SU-DHL-6 (cell line): ENCODE measurements around the gene SELENOS.

Source experiments
- EZH2phosphoT487 ChIP-seq: fragments of 200-600 bp; sonication (generic), shearing (Covaris generic); conservative IDR thresholded peaks from 2 replicates; pipeline ENCODE4 v1.6.1; 2018; ENCODE audit warnings: mild to moderate bottlenecking, antibody characterized with exemption, low read length, moderate library complexity, mixed read lengths
- TF ChIP-seq, protein P1 (sequence below): fragments of 200-600 bp; sonication (generic); IDR thresholded peaks from one replicate; pipeline ENCODE4 v1.5.1; 2017; ENCODE audit warnings: antibody characterized with exemption, mild to moderate bottlenecking, low read length, moderate library complexity; ENCODE audit not compliant: insufficient read depth, poor library complexity, severe bottlenecking

DNA sequence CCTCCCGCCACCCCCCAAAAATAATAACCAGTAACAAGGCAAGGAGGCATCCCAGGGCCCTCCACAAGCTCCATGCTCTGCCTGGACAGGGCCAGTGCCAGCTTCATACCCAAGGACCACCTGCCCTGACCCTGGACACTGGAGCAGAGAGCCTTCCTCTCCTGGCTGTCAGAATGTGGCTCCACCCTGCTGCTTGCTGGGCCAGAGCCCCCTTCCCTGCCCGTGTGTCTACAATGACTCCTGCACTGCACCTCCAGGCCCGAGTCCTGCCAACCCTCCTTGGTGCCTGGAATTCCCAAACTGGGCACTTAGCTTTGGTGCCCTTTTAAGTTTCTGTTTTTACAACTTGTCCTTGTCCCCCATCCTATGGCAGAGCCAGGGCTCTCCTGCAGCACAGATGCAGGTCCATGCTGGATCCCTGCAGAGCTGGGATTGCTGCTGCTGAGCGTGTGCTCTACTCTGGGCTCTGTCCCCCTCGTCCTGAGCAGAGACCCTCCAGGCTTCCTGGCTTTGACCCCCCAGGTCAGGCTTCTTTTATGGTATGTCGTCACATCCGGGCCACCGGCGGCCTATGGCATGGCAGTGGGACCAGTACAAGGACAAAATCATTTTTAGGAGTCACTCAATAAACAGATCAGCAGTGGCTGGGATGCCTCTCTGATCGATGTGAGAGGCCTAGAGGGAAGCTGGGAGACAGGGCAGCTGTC lies 29.2 kb upstream of the SELENOS start:
- TF ChIP-seq, protein P1, sequence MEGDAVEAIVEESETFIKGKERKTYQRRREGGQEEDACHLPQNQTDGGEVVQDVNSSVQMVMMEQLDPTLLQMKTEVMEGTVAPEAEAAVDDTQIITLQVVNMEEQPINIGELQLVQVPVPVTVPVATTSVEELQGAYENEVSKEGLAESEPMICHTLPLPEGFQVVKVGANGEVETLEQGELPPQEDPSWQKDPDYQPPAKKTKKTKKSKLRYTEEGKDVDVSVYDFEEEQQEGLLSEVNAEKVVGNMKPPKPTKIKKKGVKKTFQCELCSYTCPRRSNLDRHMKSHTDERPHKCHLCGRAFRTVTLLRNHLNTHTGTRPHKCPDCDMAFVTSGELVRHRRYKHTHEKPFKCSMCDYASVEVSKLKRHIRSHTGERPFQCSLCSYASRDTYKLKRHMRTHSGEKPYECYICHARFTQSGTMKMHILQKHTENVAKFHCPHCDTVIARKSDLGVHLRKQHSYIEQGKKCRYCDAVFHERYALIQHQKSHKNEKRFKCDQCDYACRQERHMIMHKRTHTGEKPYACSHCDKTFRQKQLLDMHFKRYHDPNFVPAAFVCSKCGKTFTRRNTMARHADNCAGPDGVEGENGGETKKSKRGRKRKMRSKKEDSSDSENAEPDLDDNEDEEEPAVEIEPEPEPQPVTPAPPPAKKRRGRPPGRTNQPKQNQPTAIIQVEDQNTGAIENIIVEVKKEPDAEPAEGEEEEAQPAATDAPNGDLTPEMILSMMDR = no peak
- TF ChIP-seq EZH2phosphoT487 = no peak
